AG04449 (cell line): ENCODE results near the gene SCFD2.

Experiments used
- CTCF ChIA-PET: fragments of 350-600 bp; formaldehyde crosslinking; extraction: SDS; loops from one replicate; lab custom pipeline; 2021; ENCODE audit warnings: antibody characterized with exemption; lab: Yijun Ruan, JAX
- POLR2A ChIA-PET: fragments of 400-600, 350-600 bp; formaldehyde crosslinking; extraction: SDS; loops from one replicate; lab custom pipeline; 2020; ENCODE audit warnings: antibody characterized with exemption, inconsistent platforms; lab: Yijun Ruan, JAX
- DNase-seq: peaks from one replicate; pipeline ENCODE4 v3.0.0-alpha.2; 2010; ENCODE audit warnings: low read depth, low spot score
- H3K4me3 ChIP-seq: 2 replicates; pipeline ENCODE4 v1.5.1; 2011; ENCODE audit warnings: low read depth, mild to moderate bottlenecking, control low read depth, low read length
- TF ChIP-seq, protein P1 (sequence below): IDR thresholded peaks from one replicate; pipeline ENCODE4 v1.5.1; 2011; ENCODE audit warnings: mild to moderate bottlenecking, moderate library complexity, low read length, control low read depth, inconsistent platforms; ENCODE audit not compliant: insufficient read depth; ENCODE audit errors: missing control alignments

SCFD2 gene

DNA sequence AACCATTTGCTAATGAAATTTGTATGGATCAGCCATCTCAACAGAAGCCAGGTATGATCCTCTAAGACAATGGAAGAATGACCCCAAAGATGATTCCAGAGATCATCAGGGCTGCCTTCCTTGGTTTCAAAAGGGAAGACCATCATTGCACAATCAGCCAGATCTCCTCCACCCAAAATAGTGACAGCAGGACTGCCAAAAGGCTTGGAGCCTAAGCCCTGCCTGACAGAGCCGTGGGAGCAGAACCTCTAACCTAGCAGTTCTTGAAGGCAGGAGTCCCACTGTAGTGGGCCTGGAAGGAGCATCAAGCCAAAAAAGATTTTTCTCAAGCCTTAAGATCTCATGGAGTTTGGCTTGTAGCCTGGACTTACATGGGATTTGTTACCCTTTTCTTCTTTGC, 277.7 kb downstream of the SCFD2 start:
- TF ChIP-seq, protein P1, sequence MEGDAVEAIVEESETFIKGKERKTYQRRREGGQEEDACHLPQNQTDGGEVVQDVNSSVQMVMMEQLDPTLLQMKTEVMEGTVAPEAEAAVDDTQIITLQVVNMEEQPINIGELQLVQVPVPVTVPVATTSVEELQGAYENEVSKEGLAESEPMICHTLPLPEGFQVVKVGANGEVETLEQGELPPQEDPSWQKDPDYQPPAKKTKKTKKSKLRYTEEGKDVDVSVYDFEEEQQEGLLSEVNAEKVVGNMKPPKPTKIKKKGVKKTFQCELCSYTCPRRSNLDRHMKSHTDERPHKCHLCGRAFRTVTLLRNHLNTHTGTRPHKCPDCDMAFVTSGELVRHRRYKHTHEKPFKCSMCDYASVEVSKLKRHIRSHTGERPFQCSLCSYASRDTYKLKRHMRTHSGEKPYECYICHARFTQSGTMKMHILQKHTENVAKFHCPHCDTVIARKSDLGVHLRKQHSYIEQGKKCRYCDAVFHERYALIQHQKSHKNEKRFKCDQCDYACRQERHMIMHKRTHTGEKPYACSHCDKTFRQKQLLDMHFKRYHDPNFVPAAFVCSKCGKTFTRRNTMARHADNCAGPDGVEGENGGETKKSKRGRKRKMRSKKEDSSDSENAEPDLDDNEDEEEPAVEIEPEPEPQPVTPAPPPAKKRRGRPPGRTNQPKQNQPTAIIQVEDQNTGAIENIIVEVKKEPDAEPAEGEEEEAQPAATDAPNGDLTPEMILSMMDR: no peak
- ChIA-PET POLR2A (no interaction called here), CTCF (no interaction called here)
- H3K4me3 ChIP-seq: no peak overlapping the region
- DNase-seq: no peak

DNA sequence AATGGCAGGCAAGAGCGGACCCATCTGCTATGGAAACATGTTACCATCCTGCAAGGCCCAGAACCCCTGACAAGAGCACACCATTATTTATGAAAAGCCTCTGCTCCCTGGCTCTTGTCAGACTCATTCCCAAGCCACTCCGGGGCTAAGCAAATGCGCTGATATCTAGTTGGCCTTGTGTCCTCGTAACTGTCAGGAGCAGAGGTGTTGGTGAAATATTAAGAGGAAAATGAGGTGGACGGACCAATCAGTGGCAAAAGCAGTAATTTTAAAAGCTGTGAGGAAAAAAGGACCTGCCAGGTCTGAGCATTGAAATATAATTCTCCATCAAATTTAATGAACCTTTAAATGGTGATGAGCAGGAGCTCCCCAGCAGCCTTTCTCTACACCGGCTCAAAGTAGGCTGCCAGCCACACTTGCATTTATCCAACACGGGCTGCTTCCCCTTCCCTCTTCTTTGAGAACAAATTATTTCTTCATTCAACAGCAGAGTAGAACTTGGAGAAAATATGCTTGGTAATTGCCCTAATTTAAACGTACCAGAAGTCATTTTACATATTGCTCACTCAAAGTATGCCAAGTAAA, 289.4 kb downstream of the SCFD2 start:
- H3K4me3 ChIP-seq: no peak overlapping the region
- TF ChIP-seq, protein P1: no peak
- CTCF ChIA-PET: no interaction called here
- POLR2A ChIA-PET: no interaction called here
- DNase-seq: no peak

DNA sequence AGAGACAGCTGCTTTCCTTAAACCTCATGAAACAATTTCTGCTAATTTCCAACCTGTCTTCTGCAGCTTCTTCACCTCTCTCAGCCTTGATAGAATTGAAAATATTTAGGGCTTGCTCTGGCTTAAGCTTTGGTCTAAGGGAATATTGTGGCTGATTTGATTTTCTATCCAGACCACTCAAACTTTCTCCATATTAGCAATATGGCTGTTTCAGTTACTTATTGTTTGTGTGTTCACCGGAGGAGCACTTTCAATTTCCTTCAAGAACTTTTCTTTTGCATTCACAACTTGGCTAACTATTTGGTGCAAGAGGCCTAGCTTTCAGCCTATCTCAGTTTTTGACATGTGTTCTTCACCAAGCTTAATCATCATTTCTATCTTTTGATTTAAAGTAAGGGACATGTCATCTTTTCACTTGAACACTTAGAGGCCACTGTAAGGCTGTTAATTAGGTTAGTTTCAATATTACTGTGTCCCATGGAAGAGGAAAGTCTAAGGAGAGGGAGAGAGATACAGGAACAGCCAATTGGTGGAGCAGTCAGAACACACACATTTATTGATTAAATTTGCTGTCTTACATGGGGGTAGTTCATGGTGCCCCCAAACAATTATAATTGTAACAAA, 290.6 kb downstream of the SCFD2 start:
- no peak overlapping the region for H3K4me3 ChIP-seq
- TF ChIP-seq, protein P1: no peak
- ChIA-PET POLR2A (no interaction called here), CTCF (no interaction called here)
- no peak for DNase-seq

DNA sequence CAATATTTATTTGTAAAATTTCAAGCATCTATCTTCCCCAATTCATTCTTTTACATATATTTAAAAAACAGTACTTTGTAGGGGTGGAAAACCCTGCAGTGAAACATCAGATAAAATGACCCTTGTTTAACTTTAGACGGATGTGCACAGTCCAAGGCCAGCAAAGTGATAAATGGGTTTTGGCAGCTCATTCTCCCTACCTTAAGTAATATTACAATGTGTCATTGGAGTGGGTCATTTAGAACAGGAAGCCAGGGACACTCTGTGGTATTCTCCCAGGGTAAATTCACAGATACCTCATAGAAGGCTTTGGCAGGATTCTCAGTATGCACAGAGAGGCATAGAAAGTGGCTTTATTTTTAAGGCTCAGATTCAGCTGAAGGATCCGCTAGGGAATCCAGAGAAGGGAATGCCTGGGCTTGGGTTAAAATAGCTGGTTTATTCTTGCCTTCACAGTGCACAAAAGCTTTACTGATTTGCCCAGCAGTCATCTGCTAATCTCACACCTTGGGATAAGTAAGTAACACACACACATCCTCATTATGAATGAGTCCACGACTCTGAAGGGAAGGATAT, 297.0 kb downstream of the SCFD2 start:
- H3K4me3 ChIP-seq: no peak overlapping the region
- no peak for DNase-seq
- ChIA-PET POLR2A (no interaction called here), CTCF (interaction anchor here (2.2 kb wide), 1 partner anchor 53 kb away, joined by 7 read pairs; no protein-coding TSS in a partner anchor)
- TF ChIP-seq, protein P1: no peak

DNA sequence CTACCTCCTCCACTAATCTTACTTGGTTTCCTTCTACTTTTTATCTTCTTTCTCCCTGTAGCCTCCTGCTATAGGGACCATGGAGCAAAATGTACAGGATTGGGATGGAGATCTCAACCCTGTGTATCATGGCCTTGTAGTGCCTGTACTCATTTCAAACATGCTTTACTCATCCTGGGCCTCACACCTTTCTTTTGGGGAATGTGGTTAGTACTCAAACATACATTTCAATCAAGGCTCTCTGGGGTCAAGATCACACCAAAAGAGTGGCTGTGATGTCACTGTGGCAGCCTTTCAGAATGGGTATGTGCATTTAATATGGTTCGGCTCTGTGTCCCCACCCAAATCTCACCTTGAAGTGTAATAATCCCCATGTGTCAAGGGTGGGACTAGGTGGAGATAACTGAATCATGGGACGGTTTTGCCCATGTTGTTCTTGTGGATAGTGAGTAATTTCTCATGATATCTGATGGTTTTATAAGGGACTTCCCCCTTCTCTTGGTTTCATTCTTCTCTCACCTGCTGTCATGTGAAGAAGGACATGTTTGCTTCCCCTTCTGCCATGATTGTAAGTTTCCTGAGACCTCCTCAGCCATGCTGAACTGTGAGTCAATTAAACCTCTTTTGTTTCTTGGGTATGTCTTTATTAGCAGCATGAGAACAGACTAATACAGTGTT, 298.6 kb downstream of the SCFD2 start:
- H3K4me3 ChIP-seq: no peak overlapping the region
- POLR2A ChIA-PET: no interaction called here
- CTCF ChIA-PET: no interaction called here
- DNase-seq: no peak
- TF ChIP-seq, protein P1: no peak

DNA sequence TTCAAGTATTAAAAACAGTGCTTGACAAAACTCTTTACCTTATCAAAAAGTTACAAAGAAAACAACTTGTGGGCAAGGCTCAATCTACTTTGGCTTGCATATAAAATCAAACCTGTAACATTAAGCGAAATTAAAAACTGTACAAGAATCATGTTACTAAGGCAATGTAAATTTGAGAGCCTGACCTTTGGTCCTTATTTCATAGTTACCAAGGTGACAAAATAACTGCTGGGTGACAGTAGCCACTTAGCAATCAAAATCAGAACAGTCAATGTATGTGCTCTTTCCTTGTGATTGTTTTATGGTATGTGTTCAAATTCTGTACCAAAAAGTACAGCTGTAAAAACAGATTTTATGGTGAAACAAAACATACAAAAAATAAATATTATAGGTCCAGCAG, 299.7 kb downstream of the SCFD2 start:
- POLR2A ChIA-PET: no interaction called here
- TF ChIP-seq, protein P1: no peak
- DNase-seq: no peak
- H3K4me3 ChIP-seq: no peak overlapping the region
- CTCF ChIA-PET: no interaction called here
